Loucy (cell line): ENCODE results near the gene ZSCAN2.
A peak's percentile ranks its signal among the peaks of the same experiment; 100 is the strongest.
"Not testable (repeated sequence)": the region's sequence is repeated elsewhere in the genome, so short reads cannot be mapped to it uniquely, and the experiment has no call there.

Source experiments
- H2AFZ ChIP-seq: fragments of 200-600 bp; sonication (generic); 2 replicates; pipeline ENCODE4 v1.6.0; 2016; ENCODE audit warnings: antibody characterized with exemption, mild to moderate bottlenecking, low read length, moderate library complexity
- H3F3A ChIP-seq: fragments of 200-600 bp; 2 replicates; pipeline ENCODE4 v1.6.0; 2016; ENCODE audit warnings: antibody characterized with exemption, low read depth, mild to moderate bottlenecking
- H3K27me3 ChIP-seq: fragments of 200-600 bp; sonication (generic); 2 replicates; pipeline ENCODE4 v1.6.1; 2014; ENCODE audit warnings: low read length, mild to moderate bottlenecking; ENCODE audit not compliant: insufficient read depth, poor library complexity, severe bottlenecking
- H3K36me3 ChIP-seq: fragments of 200-600 bp; sonication (generic); 2 replicates; pipeline ENCODE4 v1.6.1; 2016; ENCODE audit warnings: low read length; ENCODE audit not compliant: insufficient read depth
- H3K4me1 ChIP-seq: fragments of 200-600 bp; sonication (generic); 2 replicates; pipeline ENCODE4 v1.5.1; 2014; ENCODE audit warnings: low read length, mild to moderate bottlenecking; ENCODE audit not compliant: insufficient read depth, poor library complexity, severe bottlenecking
- H3K4me2 ChIP-seq: fragments of 200-600 bp; sonication (generic); 2 replicates; pipeline ENCODE4 v1.6.0; 2014; ENCODE audit warnings: antibody characterized with exemption, low read length, low read depth, mild to moderate bottlenecking; ENCODE audit not compliant: poor library complexity, severe bottlenecking
- H3K4me3 ChIP-seq: fragments of 200-600 bp; sonication (generic); 2 replicates; pipeline ENCODE4 v1.5.1; 2014; ENCODE audit warnings: low read length, mild to moderate bottlenecking, mixed read lengths; ENCODE audit not compliant: poor library complexity, severe bottlenecking
- H3K79me2 ChIP-seq: fragments of 200-600 bp; sonication (generic); 2 replicates; pipeline ENCODE4 v1.6.1; 2014; ENCODE audit warnings: low read length; ENCODE audit not compliant: insufficient read depth
- H3K9ac ChIP-seq: fragments of 200-600 bp; sonication (generic); 2 replicates; pipeline ENCODE4 v1.6.0; 2014; ENCODE audit warnings: mild to moderate bottlenecking, low read depth, low read length, moderate library complexity; ENCODE audit not compliant: poor library complexity, severe bottlenecking
- H3K9me2 ChIP-seq: fragments of 200-600 bp; sonication (generic); replicated peaks from 2 replicates; pipeline ENCODE4 v1.6.1; 2016; ENCODE audit warnings: low read depth, low read length, mixed read lengths
- H3K9me3 ChIP-seq: fragments of 200-600 bp; sonication (generic); 2 replicates; pipeline ENCODE4 v1.6.1; 2014; ENCODE audit warnings: mild to moderate bottlenecking, antibody characterized with exemption, low read length, low read depth; ENCODE audit not compliant: insufficient read depth
- H4K20me1 ChIP-seq: fragments of 200-600 bp; sonication (generic); 2 replicates; pipeline ENCODE4 v1.6.0; 2014; ENCODE audit warnings: antibody characterized with exemption, low read length, mild to moderate bottlenecking; ENCODE audit not compliant: insufficient read depth, poor library complexity, severe bottlenecking
- EZH2phosphoT487 ChIP-seq: fragments of 200-600 bp; IDR thresholded peaks from 2 replicates; pipeline ENCODE4 v1.6.1; 2018; ENCODE audit warnings: antibody characterized with exemption, mild to moderate bottlenecking, moderate library complexity, borderline replicate concordance
- TF ChIP-seq, protein P1 (sequence below): fragments of 200-600 bp; sonication (generic); conservative IDR thresholded peaks from 2 replicates; pipeline ENCODE4 v1.5.1; 2014; ENCODE audit warnings: mild to moderate bottlenecking, antibody characterized with exemption, low read length

ZSCAN2 gene

DNA sequence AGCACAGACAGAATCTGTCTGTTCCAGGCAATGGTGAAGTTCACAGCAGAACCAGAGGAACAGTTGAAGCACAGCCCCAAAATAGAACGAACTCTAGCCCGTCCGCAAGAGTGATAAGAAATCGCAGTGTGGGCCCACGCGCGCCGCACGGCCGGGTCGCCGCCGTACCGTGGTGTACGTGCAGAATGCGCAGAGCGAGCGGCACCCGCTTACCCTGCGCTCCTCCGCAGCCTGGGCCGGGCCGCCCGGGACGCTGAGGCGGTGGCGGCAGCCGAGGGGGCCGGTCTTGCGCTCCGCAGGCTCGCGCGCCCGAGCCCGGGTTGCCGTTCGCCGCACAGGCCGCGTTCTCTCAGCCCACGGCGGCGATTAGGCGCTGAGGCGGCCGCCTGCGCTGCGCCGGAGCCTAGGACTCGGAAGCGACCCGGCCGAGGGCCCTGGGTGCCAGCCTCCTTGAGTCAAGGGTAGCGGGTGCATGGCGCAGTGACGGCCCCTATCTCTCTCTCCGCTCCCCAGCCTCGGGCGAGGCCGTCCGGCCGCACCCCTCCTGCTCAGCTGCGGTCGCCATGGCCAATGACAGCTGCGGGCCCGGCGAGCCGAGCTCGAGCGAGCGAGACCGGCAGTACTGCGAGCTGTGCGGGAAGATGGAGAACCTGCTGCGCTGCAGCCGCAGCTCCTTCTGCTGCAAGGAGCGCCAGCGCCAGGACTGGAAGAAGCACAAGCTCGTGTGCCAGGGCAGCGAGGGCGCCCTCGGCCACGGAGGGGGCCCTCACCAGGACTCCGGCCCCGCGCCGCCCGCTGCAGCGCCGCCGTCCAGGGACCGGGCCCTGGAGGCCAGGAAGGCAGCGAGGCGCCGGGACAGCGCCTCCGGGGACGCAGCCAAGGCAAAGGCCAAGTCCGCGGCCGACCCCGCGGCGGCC, 32.8 kb downstream of the ZSCAN2 start:
- peaks cover 23% of the 10 kb centered on the region for H4K20me1 ChIP-seq
- TF ChIP-seq EZH2phosphoT487 = no peak
- TF ChIP-seq, protein P1, sequence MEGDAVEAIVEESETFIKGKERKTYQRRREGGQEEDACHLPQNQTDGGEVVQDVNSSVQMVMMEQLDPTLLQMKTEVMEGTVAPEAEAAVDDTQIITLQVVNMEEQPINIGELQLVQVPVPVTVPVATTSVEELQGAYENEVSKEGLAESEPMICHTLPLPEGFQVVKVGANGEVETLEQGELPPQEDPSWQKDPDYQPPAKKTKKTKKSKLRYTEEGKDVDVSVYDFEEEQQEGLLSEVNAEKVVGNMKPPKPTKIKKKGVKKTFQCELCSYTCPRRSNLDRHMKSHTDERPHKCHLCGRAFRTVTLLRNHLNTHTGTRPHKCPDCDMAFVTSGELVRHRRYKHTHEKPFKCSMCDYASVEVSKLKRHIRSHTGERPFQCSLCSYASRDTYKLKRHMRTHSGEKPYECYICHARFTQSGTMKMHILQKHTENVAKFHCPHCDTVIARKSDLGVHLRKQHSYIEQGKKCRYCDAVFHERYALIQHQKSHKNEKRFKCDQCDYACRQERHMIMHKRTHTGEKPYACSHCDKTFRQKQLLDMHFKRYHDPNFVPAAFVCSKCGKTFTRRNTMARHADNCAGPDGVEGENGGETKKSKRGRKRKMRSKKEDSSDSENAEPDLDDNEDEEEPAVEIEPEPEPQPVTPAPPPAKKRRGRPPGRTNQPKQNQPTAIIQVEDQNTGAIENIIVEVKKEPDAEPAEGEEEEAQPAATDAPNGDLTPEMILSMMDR = no peak
- peaks cover 47% of the 10 kb centered on the region; the same call in 1 of the 2 replicates for H3K79me2 ChIP-seq
- H3K9me3 ChIP-seq = no peaks in the 10 kb centered on the region
- H3K9ac ChIP-seq = peak overlapping the region; percentile 67
- H3K9me2 ChIP-seq = no peaks in the 10 kb centered on the region
- peaks cover 26% of the 10 kb centered on the region for H3K4me1 ChIP-seq
- peak overlapping the region; percentile 98 for H3K4me2 ChIP-seq
- H3F3A ChIP-seq = 0 out of 2 replicates have a peak, but pooled peaks cover 3% of the 10 kb centered on the region
- no peaks in the 10 kb centered on the region for H3K27me3 ChIP-seq
- peak overlapping the region; percentile 94 for H3K4me3 ChIP-seq
- H2AFZ ChIP-seq = no peak overlapping the region
- H3K36me3 ChIP-seq = no peaks in the 10 kb centered on the region

DNA sequence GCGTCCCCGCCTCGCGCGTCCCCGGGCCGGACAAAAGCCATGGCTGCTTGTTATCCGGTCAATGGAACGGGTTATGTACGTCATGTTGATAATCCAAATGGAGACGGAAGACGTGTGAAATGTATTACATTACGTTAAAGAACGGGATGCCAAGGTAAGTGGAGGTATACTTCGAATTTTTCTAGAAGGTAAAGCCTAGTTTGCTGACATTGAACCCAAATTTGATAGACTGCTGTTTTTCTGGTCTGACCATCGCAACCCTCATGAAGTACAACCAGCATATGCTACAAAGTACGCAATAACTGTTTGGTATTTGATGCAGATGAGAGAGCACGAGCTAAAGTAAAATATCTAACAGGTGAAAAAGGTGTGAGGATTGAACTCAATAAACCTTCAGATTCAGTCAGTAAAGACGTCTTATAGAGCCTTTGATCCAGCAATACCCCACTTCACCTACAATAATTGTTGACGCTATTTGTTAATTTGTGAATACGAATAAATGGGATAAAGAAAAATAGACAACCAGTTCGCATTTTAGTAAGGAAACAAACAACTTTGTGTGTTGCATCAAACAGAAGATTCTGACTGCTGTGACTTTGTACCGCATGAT, 33.5 kb downstream of the ZSCAN2 start:
- Histone ChIP-seq H3K4me1 (peaks cover 26% of the 10 kb centered on the region), H3K9me3 (no peaks in the 10 kb centered on the region), H3K4me3 (peak overlapping the region; percentile 94), H3K4me2 (peak overlapping the region; percentile 98), H2AFZ (no peak overlapping the region), H3K27me3 (no peaks in the 10 kb centered on the region), H4K20me1 (peaks cover 23% of the 10 kb centered on the region), H3K79me2 (peaks cover 47% of the 10 kb centered on the region; the same call in 1 of the 2 replicates), H3F3A (0 out of 2 replicates have a peak, but pooled peaks cover 3% of the 10 kb centered on the region), H3K36me3 (peaks cover 5% of the 10 kb centered on the region; the same call in 1 of the 2 replicates), H3K9ac (peak overlapping the region; percentile 67), H3K9me2 (no peaks in the 10 kb centered on the region)
- TF ChIP-seq, protein P1 = no peak
- TF ChIP-seq EZH2phosphoT487 = no peak

DNA sequence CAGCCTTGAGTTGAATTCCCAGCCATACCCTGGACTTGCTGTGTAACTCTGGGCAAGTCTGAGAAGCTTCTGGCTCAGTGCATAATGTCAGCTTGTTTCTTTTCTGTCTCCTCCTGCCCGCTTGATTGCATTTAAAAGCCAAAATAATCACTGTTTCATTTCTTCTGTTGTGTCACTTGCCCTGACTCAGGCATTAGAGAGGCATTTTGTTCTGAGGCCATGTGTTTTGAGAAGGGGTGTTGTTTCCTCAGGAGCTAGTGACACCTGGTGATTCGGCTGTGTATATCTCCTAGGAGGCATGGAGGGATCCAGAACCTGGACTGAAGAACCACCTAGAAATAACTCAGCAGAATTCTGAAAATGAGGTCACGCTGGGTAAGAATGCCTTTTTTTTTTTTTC, 37.3 kb downstream of the ZSCAN2 start:
- Histone ChIP-seq H3K4me2 (no peak overlapping the region), H3K9me3 (no peaks in the 10 kb centered on the region), H3K9ac (no peak overlapping the region), H3F3A (0 out of 2 replicates have a peak, but pooled peaks cover 3% of the 10 kb centered on the region), H3K36me3 (peaks cover 33% of the 10 kb centered on the region; the same call in 1 of the 2 replicates), H4K20me1 (peaks cover 15% of the 10 kb centered on the region), H3K9me2 (no peaks in the 10 kb centered on the region), H3K4me3 (no peak overlapping the region), H2AFZ (no peak overlapping the region), H3K27me3 (no peaks in the 10 kb centered on the region), H3K4me1 (peaks cover 9% of the 10 kb centered on the region), H3K79me2 (peaks cover 30% of the 10 kb centered on the region; the same call in 1 of the 2 replicates)
- TF ChIP-seq, protein P1 = peak; percentile 42
- no peak for TF ChIP-seq EZH2phosphoT487

DNA sequence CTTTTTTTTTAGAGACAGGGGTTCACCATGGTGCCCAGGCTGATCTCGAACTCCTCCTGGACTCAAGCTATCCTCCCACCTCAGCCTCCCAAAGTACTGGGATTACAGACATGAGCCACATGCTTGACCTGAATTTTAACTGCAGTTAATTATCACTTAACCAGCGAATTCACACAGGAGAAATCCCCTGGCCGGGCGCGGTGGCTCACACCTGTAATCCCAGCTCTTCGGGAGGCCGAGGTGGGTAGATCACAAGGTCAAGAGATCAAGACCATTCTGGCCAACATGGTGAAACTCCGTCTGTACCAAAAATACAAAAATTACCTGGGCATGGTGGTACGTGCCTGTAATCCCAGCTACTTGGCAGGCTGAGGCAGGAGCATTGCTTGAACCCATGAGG, 41.1 kb downstream of the ZSCAN2 start:
- not testable (repeated sequence) for H3K79me2 ChIP-seq, H3K9me2 ChIP-seq, H2AFZ ChIP-seq, H3K4me3 ChIP-seq, H3K4me1 ChIP-seq, H3K4me2 ChIP-seq, H4K20me1 ChIP-seq, H3K9ac ChIP-seq, H3K9me3 ChIP-seq, H3K27me3 ChIP-seq, H3F3A ChIP-seq
- peaks cover 54% of the 10 kb centered on the region; the same call in 1 of the 2 replicates for H3K36me3 ChIP-seq

DNA sequence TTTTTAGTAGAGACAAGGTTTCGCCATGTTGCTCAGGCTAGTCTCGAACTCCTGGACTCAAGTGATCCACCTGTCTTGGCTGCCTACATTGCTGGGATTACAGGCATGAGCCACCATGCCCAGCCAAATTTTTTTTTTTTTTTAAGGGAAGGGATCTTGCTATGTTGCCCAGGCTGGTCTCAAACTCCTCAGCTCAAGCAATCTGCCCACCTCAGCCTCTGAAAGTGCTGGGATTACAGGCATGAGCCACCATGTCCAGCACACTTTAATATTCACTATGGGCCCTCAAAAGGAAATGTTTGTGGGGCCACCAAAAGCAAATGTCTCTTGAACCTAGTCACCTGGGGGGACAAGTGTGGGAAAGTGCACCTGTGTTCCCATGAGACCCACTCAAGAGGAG, 41.8 kb downstream of the ZSCAN2 start:
- H3K79me2 ChIP-seq, H3K9me3 ChIP-seq, H3K4me2 ChIP-seq, H2AFZ ChIP-seq, H3K9me2 ChIP-seq, H3K4me1 ChIP-seq, H3K9ac ChIP-seq, H3K27me3 ChIP-seq, H3F3A ChIP-seq, H3K4me3 ChIP-seq, H4K20me1 ChIP-seq: not testable (repeated sequence)
- peaks cover 58% of the 10 kb centered on the region; the same call in 1 of the 2 replicates for H3K36me3 ChIP-seq
